ENCODE results near the gene MCAM. TPM values are rescaled to one million over a fixed set of nuclear protein-coding genes. Genes with fewer than 3 reads are reported as not detected.

Gene MCAM
- polyA plus RNA-seq, 1 experiment, result 41.9 TPM

DNA sequence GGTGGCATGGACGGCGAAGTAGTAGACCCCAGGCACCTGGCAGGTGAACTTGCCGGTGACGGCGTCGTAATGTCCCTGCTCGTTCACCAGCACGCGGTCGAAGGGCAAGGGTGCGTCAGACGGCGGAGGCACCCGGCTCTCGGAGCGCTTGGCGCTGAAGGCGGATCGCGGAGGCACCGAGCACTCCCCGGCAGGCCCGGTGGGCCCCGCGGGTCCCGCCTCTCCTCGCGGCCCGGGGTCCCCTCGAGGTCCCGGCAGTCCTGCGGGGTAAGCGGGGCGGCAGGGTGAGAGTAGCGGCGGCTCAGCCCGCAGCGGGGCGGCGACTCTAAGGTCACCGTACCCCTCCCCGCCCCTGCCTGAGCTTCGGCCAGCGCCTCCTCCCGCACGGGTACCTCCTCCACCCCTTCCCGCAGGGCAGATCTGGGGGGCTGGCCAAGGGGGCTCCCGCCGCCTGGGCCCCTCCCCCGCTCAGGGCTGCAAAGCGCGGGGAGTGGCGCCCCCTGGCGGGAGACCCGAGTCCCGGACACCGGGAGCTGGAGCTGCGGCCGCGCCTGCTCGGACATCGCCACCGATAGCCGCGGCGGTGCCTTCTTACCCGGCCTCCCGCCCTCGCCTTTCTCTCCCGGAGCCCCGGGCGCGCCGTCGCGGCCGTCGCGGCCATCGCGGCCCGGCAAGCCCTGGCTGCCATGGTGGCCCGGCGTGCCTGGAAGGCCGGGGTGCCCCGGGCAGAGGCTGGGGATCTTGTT is 22.8 kb upstream of the MCAM start:
- DNase-seq (ENCODE audit: low read depth, low spot score), result no peak
- Histone ChIP-seq H3K27ac (ENCODE audit: low read depth, low read length) (peak overlapping the region; percentile 39), H3K4me3 (ENCODE audit: low read depth, low read length) (peak overlapping the region; percentile 64), H3K27me3 (ENCODE audit: control insufficient read depth, insufficient read depth, low read length) (peaks cover 15% of the 10 kb centered on the region), H3K9me3 (ENCODE audit: control insufficient read depth, insufficient read depth, low read length) (no peaks in the 10 kb centered on the region; the same call in 1 of the 2 replicates)
- ChIA-PET CTCF (interaction anchor here (0.6 to 6.4 kb wide), 37 partner anchors 8 to 650 kb away, joined by 3 to 161 read pairs (median 5); partner anchors contain the start of genes CBL, DPAGT1, MCAM and THY1), POLR2A (interaction anchor here (0.6 to 2.8 kb wide), 3 partner anchors 36 to 135 kb away, joined by 3 to 12 read pairs (median 4); partner anchors contain the start of gene THY1)
- TF ChIP-seq, protein P1, sequence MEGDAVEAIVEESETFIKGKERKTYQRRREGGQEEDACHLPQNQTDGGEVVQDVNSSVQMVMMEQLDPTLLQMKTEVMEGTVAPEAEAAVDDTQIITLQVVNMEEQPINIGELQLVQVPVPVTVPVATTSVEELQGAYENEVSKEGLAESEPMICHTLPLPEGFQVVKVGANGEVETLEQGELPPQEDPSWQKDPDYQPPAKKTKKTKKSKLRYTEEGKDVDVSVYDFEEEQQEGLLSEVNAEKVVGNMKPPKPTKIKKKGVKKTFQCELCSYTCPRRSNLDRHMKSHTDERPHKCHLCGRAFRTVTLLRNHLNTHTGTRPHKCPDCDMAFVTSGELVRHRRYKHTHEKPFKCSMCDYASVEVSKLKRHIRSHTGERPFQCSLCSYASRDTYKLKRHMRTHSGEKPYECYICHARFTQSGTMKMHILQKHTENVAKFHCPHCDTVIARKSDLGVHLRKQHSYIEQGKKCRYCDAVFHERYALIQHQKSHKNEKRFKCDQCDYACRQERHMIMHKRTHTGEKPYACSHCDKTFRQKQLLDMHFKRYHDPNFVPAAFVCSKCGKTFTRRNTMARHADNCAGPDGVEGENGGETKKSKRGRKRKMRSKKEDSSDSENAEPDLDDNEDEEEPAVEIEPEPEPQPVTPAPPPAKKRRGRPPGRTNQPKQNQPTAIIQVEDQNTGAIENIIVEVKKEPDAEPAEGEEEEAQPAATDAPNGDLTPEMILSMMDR (IDR thresholded peaks at IDR 0.05; ENCODE audit: low read depth, low read length), result peak; percentile 83

DNA sequence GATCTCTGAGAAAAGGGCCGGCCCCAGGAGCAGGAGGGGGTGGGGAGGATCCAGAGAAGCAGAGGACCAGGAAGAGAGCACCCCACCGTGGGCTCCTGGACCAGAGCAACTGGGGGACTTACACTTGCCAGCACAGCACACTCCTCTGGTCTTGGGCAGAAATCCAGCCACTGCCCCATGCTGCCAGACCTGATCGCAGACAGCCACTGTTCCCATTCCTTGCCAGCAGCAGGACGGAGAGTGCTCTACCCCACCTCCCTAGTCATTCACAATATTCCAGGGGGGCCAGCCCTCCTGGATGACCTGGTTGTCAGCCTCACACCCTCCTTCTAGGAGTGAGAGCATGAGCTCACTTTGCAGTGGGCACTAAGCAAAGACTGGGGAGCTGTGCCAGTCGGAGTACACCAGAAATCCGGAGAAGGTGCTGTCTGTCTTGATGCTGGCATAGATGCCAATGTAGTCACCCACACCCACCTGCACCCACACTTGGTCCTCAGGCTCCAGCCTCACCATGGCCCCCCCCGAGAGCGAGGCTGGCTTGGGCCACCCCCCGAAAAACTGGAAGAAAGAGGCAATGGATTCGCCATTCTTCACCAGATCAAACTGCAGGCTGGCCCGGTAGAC is 22.1 kb upstream of the MCAM start:
- ChIA-PET CTCF (interaction anchor here (0.6 to 6.4 kb wide), 57 partner anchors 8 to 650 kb away, joined by 3 to 161 read pairs (median 5); partner anchors contain the start of genes CBL, DPAGT1, HINFP and MCAM), POLR2A (interaction anchor here (0.7 to 2.8 kb wide), 10 partner anchors 20 to 244 kb away, joined by 3 to 32 read pairs (median 12); partner anchors contain the start of genes C2CD2L, CBL, DPAGT1 and MCAM)
- Histone ChIP-seq H3K9me3 (ENCODE audit: control insufficient read depth, insufficient read depth, low read length) (no peaks in the 10 kb centered on the region; the same call in 1 of the 2 replicates), H3K27me3 (ENCODE audit: control insufficient read depth, insufficient read depth, low read length) (peaks cover 12% of the 10 kb centered on the region), H3K4me3 (ENCODE audit: low read depth, low read length) (peak overlapping the region; percentile 64), H3K27ac (ENCODE audit: low read depth, low read length) (peak overlapping the region; percentile 57)
- TF ChIP-seq, protein P1 (IDR thresholded peaks at IDR 0.05; ENCODE audit: low read depth, low read length), result no peak
- DNase-seq (ENCODE audit: low read depth, low spot score), result no peak

DNA sequence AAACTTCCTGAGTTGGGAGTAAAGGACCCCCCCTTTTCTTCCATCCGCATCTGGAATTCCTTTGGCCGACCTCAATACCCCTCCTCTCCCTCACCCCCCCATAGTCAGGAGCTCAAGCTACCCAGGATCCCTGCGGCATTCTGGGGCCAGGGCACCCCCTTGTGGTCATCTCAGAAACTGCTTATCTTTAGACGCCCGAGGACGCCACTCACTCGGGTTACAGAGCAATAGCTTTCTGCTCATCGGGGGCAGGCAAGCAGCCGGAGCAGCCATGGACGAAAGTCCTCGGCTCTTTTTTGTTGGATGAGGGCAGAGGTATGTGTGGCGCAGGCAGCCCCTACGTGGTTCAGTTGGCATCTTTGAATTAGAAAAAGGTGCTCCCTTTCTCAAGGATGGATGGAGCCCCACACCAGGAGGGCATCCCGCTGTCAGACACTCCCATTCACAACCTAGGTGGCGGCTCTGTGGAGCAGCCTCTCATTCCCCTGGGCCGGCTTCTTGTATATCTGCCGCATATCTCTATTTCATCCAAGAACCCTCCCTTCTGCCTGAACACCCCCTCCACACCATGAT is 21.5 kb upstream of the MCAM start:
- peaks cover 7% of the 10 kb centered on the region for H3K27me3 ChIP-seq (ENCODE audit: control insufficient read depth, insufficient read depth, low read length)
- peak overlapping the region; percentile 64 for H3K4me3 ChIP-seq (ENCODE audit: low read depth, low read length)
- peak overlapping the region; percentile 88 for H3K27ac ChIP-seq (ENCODE audit: low read depth, low read length)
- no peaks in the 10 kb centered on the region; the same call in 1 of the 2 replicates for H3K9me3 ChIP-seq (ENCODE audit: control insufficient read depth, insufficient read depth, low read length)
- POLR2A ChIA-PET, result interaction anchor here (0.6 to 2.8 kb wide), 23 partner anchors 10 to 427 kb away, joined by 3 to 34 read pairs (median 8); partner anchors contain the start of genes C2CD2L, CBL, DPAGT1 and MCAM
- CTCF ChIA-PET, result interaction anchor here (0.6 to 6.4 kb wide), 54 partner anchors 9 to 391 kb away, joined by 3 to 161 read pairs (median 5); partner anchors contain the start of genes C2CD2L, CBL, DPAGT1 and HINFP
- TF ChIP-seq, protein P1 (IDR thresholded peaks at IDR 0.05; ENCODE audit: low read depth, low read length), result peak; percentile 90
- no peak for DNase-seq (ENCODE audit: low read depth, low spot score)

DNA sequence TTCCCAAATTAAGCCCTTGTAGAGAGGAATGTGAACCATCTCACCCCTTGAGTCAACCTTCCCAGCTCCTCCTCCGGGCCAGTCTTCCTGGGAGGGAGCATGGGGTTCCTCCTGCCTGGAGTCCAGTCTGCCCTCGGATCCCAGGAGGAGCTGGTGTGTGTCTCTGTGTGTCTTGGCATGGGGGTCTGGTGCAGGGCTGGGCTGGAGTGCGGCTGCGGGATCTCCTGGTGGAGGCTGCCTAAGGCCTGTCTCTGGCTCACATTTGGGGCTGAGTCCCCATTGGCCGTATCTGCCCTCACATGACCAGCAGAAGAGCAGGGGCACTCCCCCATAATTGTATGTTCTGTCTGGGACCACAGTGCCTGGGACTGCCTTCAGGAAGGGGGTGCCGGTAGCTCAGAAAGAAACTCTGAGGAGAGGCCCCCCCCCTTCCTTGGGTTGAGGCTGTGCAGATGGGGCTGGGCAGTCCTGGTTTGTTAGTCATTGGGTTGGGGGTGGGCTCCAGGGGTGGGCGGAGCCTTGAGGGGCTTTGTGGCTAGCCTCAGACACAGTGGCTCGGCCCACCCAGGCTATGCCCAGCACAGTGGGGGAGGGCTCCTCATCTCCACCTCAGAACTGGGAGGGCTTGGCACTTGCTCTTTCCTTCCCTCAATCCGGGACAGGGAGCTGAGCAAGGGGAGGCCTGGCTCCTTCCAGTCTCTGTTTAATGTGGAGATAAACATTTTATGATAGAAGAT is 20.8 kb upstream of the MCAM start:
- DNase-seq (ENCODE audit: low read depth, low spot score), result peak; percentile 88
- Histone ChIP-seq H3K9me3 (ENCODE audit: control insufficient read depth, insufficient read depth, low read length) (no peaks in the 10 kb centered on the region; the same call in 1 of the 2 replicates), H3K27me3 (ENCODE audit: control insufficient read depth, insufficient read depth, low read length) (peaks cover 3% of the 10 kb centered on the region), H3K27ac (ENCODE audit: low read depth, low read length) (peak overlapping the region; percentile 88), H3K4me3 (ENCODE audit: low read depth, low read length) (peak overlapping the region; percentile 48)
- TF ChIP-seq, protein P1 (IDR thresholded peaks at IDR 0.05; ENCODE audit: low read depth, low read length), result no peak
- CTCF ChIA-PET, result interaction anchor here (0.6 to 6.4 kb wide), 50 partner anchors 9 to 392 kb away, joined by 3 to 161 read pairs (median 5); partner anchors contain the start of genes C2CD2L, CBL, DPAGT1 and HINFP
- POLR2A ChIA-PET, result interaction anchor here (0.6 to 2.8 kb wide), 25 partner anchors 9 to 426 kb away, joined by 3 to 34 read pairs (median 8); partner anchors contain the start of genes CBL, DPAGT1 and MCAM
